ENCODE measurements around the gene PRKAR2A. TPM values are rescaled to one million over a fixed set of nuclear protein-coding genes. Genes with fewer than 3 reads are reported as not detected.

The PRKAR2A gene
- total and polyA plus RNA-seq, 4 donors = 12.1 to 28.5 (median 13.9) TPM

- TF ChIP-seq REST (IDR thresholded peaks at IDR 0.05) (no peak), FOXA1 (IDR thresholded peaks at IDR 0.05) (no peak), JUND (IDR thresholded peaks at IDR 0.05) (no peak), GABPA (IDR thresholded peaks at IDR 0.05 in 1 of 2, conservative IDR thresholded peaks at IDR 0.05 in 1 of 2) (no peak), FOXA2 (IDR thresholded peaks at IDR 0.05) (no peak), ATF3 (IDR thresholded peaks at IDR 0.05) (no peak), MAX (IDR thresholded peaks at IDR 0.05) (no peak), HNF4G (IDR thresholded peaks at IDR 0.05) (no peak), TAF1 (conservative IDR thresholded peaks at IDR 0.05) (no peak)
Measured at GRCh38 chr3:48698891-48699290, 148.8 kb downstream of the PRKAR2A start (continued).

- no peaks in the 10 kb centered on the region for H3K9me3 ChIP-seq (ENCODE audit: control insufficient read depth in 4 of 4, low read length in 3 of 4)
- no peak overlapping the region for H3K27ac ChIP-seq (ENCODE audit: low read depth in 1 of 2, low read length in 2 of 2)
- no peak overlapping the region for H3K4me3 ChIP-seq (ENCODE audit: low read depth in 1 of 3, low read length in 3 of 3)
- no peaks in the 10 kb centered on the region for H3K27me3 ChIP-seq (ENCODE audit: control insufficient read depth in 4 of 4, insufficient read depth in 4 of 4, low read length in 3 of 4)
- H3K4me1 ChIP-seq (ENCODE audit: control insufficient read depth in 4 of 4, insufficient read depth in 4 of 4, low read length in 3 of 4) = peaks cover 0 to 5% (median 4%) of the 10 kb centered on the region in 4 donors
- DNase-seq (ENCODE audit: low spot score) = no peak
- H3K9ac ChIP-seq (ENCODE audit: low read depth in 1 of 2, low read length in 2 of 2) = no peak overlapping the region
- H3K36me3 ChIP-seq (ENCODE audit: control insufficient read depth in 4 of 4, insufficient read depth in 3 of 4, low read depth in 1 of 4, low read length in 3 of 4) = peaks cover 13 to 35% (median 24%) of the 10 kb centered on the region in 4 donors
- WGBS = 90% methylated on average over 3 of the region's 3 CpGs
- TF ChIP-seq FOXA2 (IDR thresholded peaks at IDR 0.05) (no peak), FOXA1 (IDR thresholded peaks at IDR 0.05) (no peak), YY1 (IDR thresholded peaks at IDR 0.05) (no peak), RAD21 (IDR thresholded peaks at IDR 0.05) (peak; percentile 15 to 20), TAF1 (conservative IDR thresholded peaks at IDR 0.05) (no peak), MAX (IDR thresholded peaks at IDR 0.05) (no peak), HNF4A (conservative IDR thresholded peaks at IDR 0.05) (no peak), SP1 (IDR thresholded peaks at IDR 0.05) (no peak)
Measured at GRCh38 chr3:48697952-48698351, 149.7 kb downstream of the PRKAR2A start.

GRCh38 chr3:48696601-48697000, 151.1 kb downstream of the PRKAR2A start:
- no peaks in the 10 kb centered on the region for H3K27me3 ChIP-seq (ENCODE audit: control insufficient read depth in 4 of 4, insufficient read depth in 4 of 4, low read length in 3 of 4)
- peaks cover 0 to 5% (median 4%) of the 10 kb centered on the region in 4 donors for H3K4me1 ChIP-seq (ENCODE audit: control insufficient read depth in 4 of 4, insufficient read depth in 4 of 4, low read length in 3 of 4)
- peaks cover 17 to 47% (median 35%) of the 10 kb centered on the region in 4 donors for H3K36me3 ChIP-seq (ENCODE audit: control insufficient read depth in 4 of 4, insufficient read depth in 3 of 4, low read depth in 1 of 4, low read length in 3 of 4)
- no peak overlapping the region for H3K9ac ChIP-seq (ENCODE audit: low read depth in 1 of 2, low read length in 2 of 2)
- no peak overlapping the region for H3K4me3 ChIP-seq (ENCODE audit: low read depth in 1 of 3, low read length in 3 of 3)
- H3K9me3 ChIP-seq (ENCODE audit: control insufficient read depth in 4 of 4, low read length in 3 of 4) = no peaks in the 10 kb centered on the region
- no peak overlapping the region for H3K27ac ChIP-seq (ENCODE audit: low read depth in 1 of 2, low read length in 2 of 2)
- no peak for DNase-seq (ENCODE audit: low spot score)
- TF ChIP-seq RAD21 (IDR thresholded peaks at IDR 0.05) (no peak), TAF1 (conservative IDR thresholded peaks at IDR 0.05) (no peak), YY1 (IDR thresholded peaks at IDR 0.05) (no peak), JUND (IDR thresholded peaks at IDR 0.05) (no peak), FOXA1 (IDR thresholded peaks at IDR 0.05) (no peak), SP1 (IDR thresholded peaks at IDR 0.05) (no peak), RXRA (IDR thresholded peaks at IDR 0.05) (no peak), ZBTB33 (IDR thresholded peaks at IDR 0.05) (no peak)

Other genes starting within 250 kb of the PRKAR2A start
- gene UQCRC1, start 238.2 kb downstream of the PRKAR2A start, total RNA-seq = 100 to 1,000 TPM; 153 to 373 TPM
- gene UQCRC1, start 238.2 kb downstream of the PRKAR2A start, polyA plus RNA-seq = 100 to 1,000 TPM; 275 to 304 TPM
- gene TMEM89, start 226.1 kb downstream of the PRKAR2A start, total RNA-seq = not detected
- gene TMEM89, start 226.1 kb downstream of the PRKAR2A start, polyA plus RNA-seq = not detected
- gene SLC26A6, start 212.4 kb downstream of the PRKAR2A start, total RNA-seq = 10 to 100 TPM in 1 of 2 donors, 1 to 10 TPM in 1; 7.5 to 13.1 TPM
- 1 to 10 TPM; 4.4 to 5.1 TPM for gene SLC26A6, start 212.4 kb downstream of the PRKAR2A start, polyA plus RNA-seq
- gene CELSR3, start 185.0 kb downstream of the PRKAR2A start, total RNA-seq = under 1 TPM; 0.33 to 0.37 TPM
- gene CELSR3, start 185.0 kb downstream of the PRKAR2A start, polyA plus RNA-seq = under 1 TPM; 0.16 to 0.18 TPM
- gene NCKIPSD, start 162.0 kb downstream of the PRKAR2A start, total RNA-seq = 10 to 100 TPM in 1 of 2 donors, 1 to 10 TPM in 1; 5.9 to 12.9 TPM
- gene NCKIPSD, start 162.0 kb downstream of the PRKAR2A start, polyA plus RNA-seq = 10 to 100 TPM in 1 of 2 donors, 1 to 10 TPM in 1; 7.4 to 10.0 TPM
- gene IP6K2, start 130.7 kb downstream of the PRKAR2A start, total RNA-seq = 10 to 100 TPM; 23.3 to 25.4 TPM
- gene IP6K2, start 130.7 kb downstream of the PRKAR2A start, polyA plus RNA-seq = 10 to 100 TPM; 21.8 to 37.6 TPM
- gene SLC25A20, start 51.0 kb upstream of the PRKAR2A start, total RNA-seq = 100 to 1,000 TPM in 1 of 2 donors, 10 to 100 TPM in 1; 36.9 to 223 TPM
- 100 to 1,000 TPM in 1 of 2 donors, 10 to 100 TPM in 1; 55.9 to 117 TPM for gene SLC25A20, start 51.0 kb upstream of the PRKAR2A start, polyA plus RNA-seq
- 10 to 100 TPM; 36.2 to 63.5 TPM for gene ARIH2, start 71.0 kb upstream of the PRKAR2A start, total RNA-seq
- 10 to 100 TPM; 24.8 to 25.9 TPM for gene ARIH2, start 71.0 kb upstream of the PRKAR2A start, polyA plus RNA-seq
- 10 to 100 TPM in 1 of 2 donors, 1 to 10 TPM in 1; 10.0 to 12.8 TPM for gene P4HTM, start 142.4 kb upstream of the PRKAR2A start, total RNA-seq
- gene P4HTM, start 142.4 kb upstream of the PRKAR2A start, polyA plus RNA-seq = 10 to 100 TPM; 11.0 to 16.2 TPM
- 10 to 100 TPM; 43.9 to 50.9 TPM for gene WDR6, start 159.5 kb upstream of the PRKAR2A start, total RNA-seq
- 10 to 100 TPM; 29.4 to 50.1 TPM for gene WDR6, start 159.5 kb upstream of the PRKAR2A start, polyA plus RNA-seq
- gene DALRD3, start 170.7 kb upstream of the PRKAR2A start, total RNA-seq = 10 to 100 TPM in 1 of 2 donors, 1 to 10 TPM in 1; 7.9 to 10.6 TPM
- 1 to 10 TPM; 8.6 to 9.9 TPM for gene DALRD3, start 170.7 kb upstream of the PRKAR2A start, polyA plus RNA-seq
- gene NDUFAF3, start 174.2 kb upstream of the PRKAR2A start, total RNA-seq = 10 to 100 TPM; 28.6 to 75.6 TPM
- 100 to 1,000 TPM in 1 of 2 donors, 10 to 100 TPM in 1; 68.4 to 107 TPM for gene NDUFAF3, start 174.2 kb upstream of the PRKAR2A start, polyA plus RNA-seq
- gene IMPDH2, start 181.5 kb upstream of the PRKAR2A start, total RNA-seq = 100 to 1,000 TPM in 1 of 2 donors, 10 to 100 TPM in 1; 33.6 to 182 TPM
- 10 to 100 TPM; 20.9 to 45.8 TPM for gene IMPDH2, start 181.5 kb upstream of the PRKAR2A start, polyA plus RNA-seq
- gene QRICH1, start 246.2 kb upstream of the PRKAR2A start, total RNA-seq = 10 to 100 TPM; 32.5 to 35.1 TPM
- gene QRICH1, start 246.2 kb upstream of the PRKAR2A start, polyA plus RNA-seq = 10 to 100 TPM; 17.3 to 19.0 TPM

Measured in liver (tissue), 9 donors.